ENCODE data around the gene OVCH2. TPM values are rescaled to one million over a fixed set of nuclear protein-coding genes. Genes with fewer than 3 reads are reported as not detected.

OVCH2 gene
- total and polyA plus RNA-seq, 2 experiments from 2014 or later: 0.34 TPM; not detected in 1

DNA sequence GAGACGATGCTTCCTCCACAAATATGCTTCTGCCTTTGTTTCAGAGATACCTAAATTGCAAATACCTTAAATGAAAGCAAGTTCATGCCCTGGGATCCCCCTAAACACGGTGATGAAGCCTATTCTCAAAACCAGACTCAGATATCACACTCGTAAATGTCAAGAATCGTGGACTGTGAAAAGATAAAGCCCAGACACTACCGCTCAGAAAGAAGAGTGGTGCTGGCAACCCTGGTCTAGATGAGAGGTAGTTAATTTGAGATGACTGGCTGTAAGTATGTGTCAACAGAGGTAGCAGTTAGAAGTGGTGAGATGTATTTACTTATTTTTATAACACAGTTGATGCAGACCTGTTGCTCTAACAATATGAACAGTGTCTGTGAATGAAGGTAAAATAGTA is 2.5 kb downstream of the OVCH2 start:
- Histone ChIP-seq H3K36me3 (ENCODE audit: low read depth) (no peaks in the 10 kb centered on the region), H3K79me2 (ENCODE audit: insufficient read depth) (no peaks in the 10 kb centered on the region), H3K4me2 (ENCODE audit: unreplicated experiment) (no peak overlapping the region), H3F3A (ENCODE audit: insufficient read depth) (no peaks in the 10 kb centered on the region), H3K27ac (no peak overlapping the region), H4K20me1 (ENCODE audit: insufficient read depth) (no peaks in the 10 kb centered on the region), H3K9ac (no peak overlapping the region), H3K9me3 (ENCODE audit: low read depth) (no peaks in the 10 kb centered on the region), H3K9me2 (ENCODE audit: insufficient read depth) (peaks cover 3% of the 10 kb centered on the region; the same call in 1 of the 2 replicates), H3K4me3 (no peak overlapping the region), H2AFZ (no peak overlapping the region), H3K27me3 (replicated peaks; ENCODE audit: insufficient read depth) (peaks cover 21% of the 10 kb centered on the region), H3K4me1 (ENCODE audit: insufficient read depth) (no peaks in the 10 kb centered on the region)
- WGBS, 2 experiments (ENCODE audit: low coverage in 1 of 2, low lambda C conversion rate in 2 of 2, missing lambda C conversion rate in 2 of 2): 4 to 8% methylated on average over 5 of the region's 5 CpGs
- in situ Hi-C loops (cut with MboI): no loop called here
- TF ChIP-seq EZH2phosphoT487 (IDR thresholded peaks at IDR 0.05; ENCODE audit: insufficient read depth, low read depth): no peak
- no peak for TF ChIP-seq EZH2 (IDR thresholded peaks at IDR 0.05; ENCODE audit: insufficient read depth, poor library complexity, severe bottlenecking)
- DNase-seq: no peak

GRCh38 chr11:7696424-7696823 is 9.9 kb downstream of the OVCH2 start:
- no peak overlapping the region for H3K4me2 ChIP-seq (ENCODE audit: unreplicated experiment)
- no peak overlapping the region for H3K27ac ChIP-seq
- no peak overlapping the region for H3K9ac ChIP-seq
- TF ChIP-seq EZH2phosphoT487 (IDR thresholded peaks at IDR 0.05; ENCODE audit: insufficient read depth, low read depth) (no peak), EZH2 (IDR thresholded peaks at IDR 0.05; ENCODE audit: insufficient read depth, poor library complexity, severe bottlenecking) (no peak)
- no peaks in the 10 kb centered on the region for H4K20me1 ChIP-seq (ENCODE audit: insufficient read depth)
- in situ Hi-C loops (cut with MboI): loop anchor here (10.0 kb wide), 1 partner anchor 602 kb away; no protein-coding TSS in a partner anchor
- no peaks in the 10 kb centered on the region for H3K4me1 ChIP-seq (ENCODE audit: insufficient read depth)
- no peaks in the 10 kb centered on the region for H3K79me2 ChIP-seq (ENCODE audit: insufficient read depth)
- no peaks in the 10 kb centered on the region for H3F3A ChIP-seq (ENCODE audit: insufficient read depth)
- H3K36me3 ChIP-seq (ENCODE audit: low read depth): no peaks in the 10 kb centered on the region
- 52% methylated on average over 5 of the region's 5 CpGs for WGBS, 2 experiments (ENCODE audit: low coverage in 1 of 2, low lambda C conversion rate in 2 of 2, missing lambda C conversion rate in 2 of 2)
- no peaks in the 10 kb centered on the region for H3K9me2 ChIP-seq (ENCODE audit: insufficient read depth)
- H3K27me3 ChIP-seq (replicated peaks; ENCODE audit: insufficient read depth): peaks cover 32% of the 10 kb centered on the region
- no peak for DNase-seq
- no peaks in the 10 kb centered on the region for H3K9me3 ChIP-seq (ENCODE audit: low read depth)
- H2AFZ ChIP-seq: no peak overlapping the region
- H3K4me3 ChIP-seq: no peak overlapping the region

DNA sequence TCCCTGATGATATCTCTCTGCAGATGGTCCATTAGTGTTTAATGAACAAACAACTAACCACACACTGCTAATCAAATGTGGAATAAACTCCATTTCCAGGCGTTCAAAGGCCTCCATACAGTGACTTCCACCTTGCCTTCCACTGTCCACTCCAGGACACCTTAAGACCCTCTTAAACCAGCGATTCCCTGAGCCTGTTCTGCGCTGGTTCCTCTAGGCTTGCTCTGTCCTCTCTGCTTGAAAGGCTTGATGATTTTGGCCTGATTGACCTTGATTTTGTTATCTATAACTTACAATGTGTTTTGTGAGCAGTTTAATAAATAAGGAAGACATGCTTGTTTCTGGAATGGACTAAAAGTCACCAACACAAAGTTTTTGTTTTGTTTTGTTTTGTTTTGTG is 12.0 kb downstream of the OVCH2 start:
- no peaks in the 10 kb centered on the region for H3K9me2 ChIP-seq (ENCODE audit: insufficient read depth)
- peak overlapping the region; percentile 55 for H2AFZ ChIP-seq
- TF ChIP-seq EZH2 (IDR thresholded peaks at IDR 0.05; ENCODE audit: insufficient read depth, poor library complexity, severe bottlenecking) (no peak), EZH2phosphoT487 (IDR thresholded peaks at IDR 0.05; ENCODE audit: insufficient read depth, low read depth) (no peak)
- in situ Hi-C loops (cut with MboI): loop anchor here (10.0 kb wide), 1 partner anchor 599 kb away; no protein-coding TSS in a partner anchor
- H3K9ac ChIP-seq: no peak overlapping the region
- no peak overlapping the region for H3K27ac ChIP-seq
- peak overlapping the region; percentile 68 for H3K4me2 ChIP-seq (ENCODE audit: unreplicated experiment)
- H3K4me3 ChIP-seq: peak overlapping the region; percentile 63
- peaks cover 32% of the 10 kb centered on the region for H3K27me3 ChIP-seq (replicated peaks; ENCODE audit: insufficient read depth)
- DNase-seq: no peak
- H3K79me2 ChIP-seq (ENCODE audit: insufficient read depth): no peaks in the 10 kb centered on the region
- H3F3A ChIP-seq (ENCODE audit: insufficient read depth): no peaks in the 10 kb centered on the region
- no peaks in the 10 kb centered on the region for H3K9me3 ChIP-seq (ENCODE audit: low read depth)
- H3K4me1 ChIP-seq (ENCODE audit: insufficient read depth): no peaks in the 10 kb centered on the region
- no peaks in the 10 kb centered on the region for H3K36me3 ChIP-seq (ENCODE audit: low read depth)
- WGBS, 2 experiments (ENCODE audit: low coverage in 1 of 2, low lambda C conversion rate in 2 of 2, missing lambda C conversion rate in 2 of 2): 62 to 69% methylated on average over 3 of the region's 3 CpGs
- H4K20me1 ChIP-seq (ENCODE audit: insufficient read depth): no peaks in the 10 kb centered on the region

DNA sequence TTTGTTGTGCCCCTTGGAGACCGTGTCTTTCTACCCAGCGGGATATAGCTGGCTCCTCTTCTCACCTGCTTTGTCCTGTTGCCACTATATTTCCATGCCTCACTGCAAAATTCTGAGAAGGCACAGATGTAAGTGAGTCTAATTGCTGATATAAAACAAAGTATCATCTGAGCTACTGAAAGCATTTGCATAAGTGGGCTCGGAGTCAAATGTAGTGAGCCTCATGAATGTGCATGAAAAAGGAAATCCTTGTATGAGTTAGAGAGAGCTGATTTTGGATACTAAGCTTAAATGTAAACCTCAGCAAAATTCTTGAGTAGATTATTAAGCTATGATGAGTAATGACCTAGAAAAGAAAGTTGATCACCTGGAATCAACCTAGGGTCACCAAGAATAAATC is 13.9 kb downstream of the OVCH2 start:
- no peak overlapping the region for H2AFZ ChIP-seq
- 89 to 90% methylated on average over 3 of the region's 3 CpGs for WGBS, 2 experiments (ENCODE audit: low coverage in 1 of 2, low lambda C conversion rate in 2 of 2, missing lambda C conversion rate in 2 of 2)
- no peak overlapping the region for H3K4me2 ChIP-seq (ENCODE audit: unreplicated experiment)
- no peak overlapping the region for H3K27ac ChIP-seq
- H3K4me1 ChIP-seq (ENCODE audit: insufficient read depth): no peaks in the 10 kb centered on the region
- no peaks in the 10 kb centered on the region for H3K36me3 ChIP-seq (ENCODE audit: low read depth)
- no peaks in the 10 kb centered on the region for H3F3A ChIP-seq (ENCODE audit: insufficient read depth)
- peaks cover 17% of the 10 kb centered on the region for H3K27me3 ChIP-seq (replicated peaks; ENCODE audit: insufficient read depth)
- no peak overlapping the region for H3K4me3 ChIP-seq
- in situ Hi-C loops (cut with MboI): loop anchor here (10.0 kb wide), 1 partner anchor 598 kb away; no protein-coding TSS in a partner anchor
- no peak overlapping the region for H3K9ac ChIP-seq
- no peaks in the 10 kb centered on the region for H3K9me3 ChIP-seq (ENCODE audit: low read depth)
- H3K79me2 ChIP-seq (ENCODE audit: insufficient read depth): no peaks in the 10 kb centered on the region
- H4K20me1 ChIP-seq (ENCODE audit: insufficient read depth): no peaks in the 10 kb centered on the region
- TF ChIP-seq EZH2phosphoT487 (IDR thresholded peaks at IDR 0.05; ENCODE audit: insufficient read depth, low read depth) (no peak), EZH2 (IDR thresholded peaks at IDR 0.05; ENCODE audit: insufficient read depth, poor library complexity, severe bottlenecking) (no peak)
- H3K9me2 ChIP-seq (ENCODE audit: insufficient read depth): no peaks in the 10 kb centered on the region
- no peak for DNase-seq

Data from GM23248 (cell line).